HG03045 (cell line): Measurements from ENCODE around the gene BICRA.
A peak's percentile ranks its signal among the peaks of the same experiment; 100 is the strongest.
"Not testable (repeated sequence)": the region's sequence is repeated elsewhere in the genome, so short reads cannot be mapped to it uniquely, and the experiment has no call there.

Experiments
- ATAC-seq: cut with Tn5 transposase; IDR thresholded peaks from one replicate; pipeline ENCODE4 v1.9.1; 2021; ENCODE audit warnings: mild to moderate bottlenecking, moderate library complexity; ENCODE audit not compliant: unreplicated experiment

The BICRA gene

GRCh38 chr19:47740866-47741519 lies 132.1 kb downstream of the BICRA start:
- ATAC-seq: no peak

GRCh38 chr19:47741544-47742140 lies 132.7 kb downstream of the BICRA start:
- ATAC-seq: no peak

- no peak for ATAC-seq
Measured at GRCh38 chr19:47742634-47743033, 133.7 kb downstream of the BICRA start.

DNA sequence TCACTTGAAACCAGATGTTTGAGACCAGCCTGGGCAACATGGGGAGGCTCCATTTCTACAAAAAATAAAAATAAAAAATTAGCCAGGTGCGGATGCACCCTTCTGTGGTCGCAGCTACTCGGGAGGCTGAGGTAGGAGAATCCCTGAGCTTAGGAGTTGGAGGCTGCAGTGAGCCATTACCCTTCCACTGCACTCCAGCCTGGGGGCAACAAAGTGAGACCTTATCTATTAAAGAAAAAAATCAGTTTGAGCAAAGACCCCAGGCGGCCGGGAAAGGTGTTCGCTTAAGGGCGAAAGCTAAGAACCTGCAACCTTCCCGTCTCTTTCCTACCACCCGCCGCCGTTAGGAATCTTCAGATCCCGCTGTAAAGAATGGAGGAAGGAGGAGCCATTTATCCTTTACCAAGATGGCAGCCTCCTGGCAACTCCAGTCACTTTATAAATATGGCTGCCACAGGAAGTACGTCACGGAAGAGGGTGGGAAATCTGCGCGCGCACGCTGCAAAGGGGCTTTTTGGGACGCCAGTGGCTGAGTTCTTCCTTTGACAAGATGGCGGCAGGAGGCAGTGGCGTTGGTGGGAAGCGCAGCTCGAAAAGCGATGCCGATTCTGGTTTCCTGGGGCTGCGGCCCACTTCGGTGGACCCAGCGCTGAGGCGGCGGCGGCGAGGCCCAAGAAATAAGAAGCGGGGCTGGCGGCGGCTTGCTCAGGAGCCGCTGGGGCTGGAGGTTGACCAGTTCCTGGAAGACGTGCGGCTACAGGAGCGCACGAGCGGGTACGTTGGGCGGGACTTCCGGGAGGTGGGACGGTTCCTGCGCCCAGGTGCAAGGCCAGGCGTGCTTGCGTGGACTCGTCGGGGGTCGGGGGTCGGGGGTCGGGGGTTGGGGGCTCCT lies 136.3 kb downstream of the BICRA start, which contains the start of gene NOP53:
Gene NOP53 (plus strand): TSS at position 537 of the 892 bp plus-strand sequence. CDS start 14 bp downstream, at position 551.
- peak; percentile 70 for ATAC-seq

DNA sequence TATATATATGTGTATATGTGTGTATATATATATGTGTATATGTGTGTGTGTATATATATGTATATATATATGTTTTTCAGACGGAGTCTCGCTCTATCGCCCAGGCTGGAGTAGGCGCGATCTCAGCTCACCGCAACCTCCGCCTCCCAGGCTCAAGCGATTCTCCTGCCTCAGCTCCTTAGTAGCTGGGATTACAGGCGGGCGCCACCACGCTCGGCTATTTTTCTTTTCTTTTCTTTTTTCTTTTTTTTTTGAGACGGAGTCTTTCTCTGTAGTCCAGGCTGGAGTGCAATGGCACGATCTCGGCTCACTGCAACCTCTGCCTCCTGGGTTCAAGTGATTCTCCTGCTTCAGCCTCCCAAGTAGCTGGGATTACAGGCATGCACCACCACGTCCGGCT lies 137.2 kb downstream of the BICRA start:
- ATAC-seq: not testable (repeated sequence)

DNA sequence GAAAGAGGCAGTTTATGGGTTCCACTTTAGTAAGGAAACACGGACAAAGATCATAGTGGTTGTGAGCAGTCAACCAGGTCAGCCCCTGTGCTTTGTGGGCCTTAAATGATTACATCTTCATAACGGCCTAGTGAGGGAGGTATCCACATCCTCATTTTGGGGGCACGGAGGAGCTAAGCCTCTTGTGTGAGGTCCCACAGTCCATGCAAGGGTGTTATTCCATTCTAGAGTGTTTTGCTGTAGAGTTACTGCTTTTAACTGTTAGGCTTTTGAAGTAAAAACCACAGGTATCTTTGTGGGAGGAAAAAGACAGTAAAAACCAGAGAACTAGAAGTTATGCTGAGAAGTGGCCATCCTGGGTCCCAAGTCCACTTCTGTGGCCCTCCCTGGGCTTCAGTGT lies 140.4 kb downstream of the BICRA start:
- no peak for ATAC-seq

DNA sequence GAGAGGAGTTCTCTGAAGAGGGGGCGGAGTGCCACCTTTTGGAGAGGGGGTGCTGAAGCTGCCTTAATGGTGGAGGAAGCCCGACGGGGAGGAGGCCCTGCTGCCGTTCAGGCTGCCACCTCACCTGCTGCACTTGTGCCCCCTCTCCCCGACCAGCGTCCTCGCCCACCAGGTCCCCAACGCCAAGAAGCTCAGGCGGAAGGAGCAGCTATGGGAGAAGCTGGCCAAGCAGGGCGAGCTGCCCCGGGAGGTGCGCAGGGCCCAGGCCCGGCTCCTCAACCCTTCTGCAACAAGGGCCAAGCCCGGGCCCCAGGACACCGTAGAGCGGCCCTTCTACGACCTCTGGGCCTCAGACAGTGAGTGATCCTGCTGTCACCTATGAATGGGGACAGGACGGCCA lies 141.8 kb downstream of the BICRA start:
- ATAC-seq: no peak

- no peak for ATAC-seq
Measured at GRCh38 chr19:47752440-47753211, 143.7 kb downstream of the BICRA start.
